Measurements from ENCODE around the gene NACC2. TPM values are rescaled to one million over a fixed set of nuclear protein-coding genes. Genes with fewer than 3 reads are reported as not detected.

Gene NACC2
- total RNA-seq, 4 donors from 2014 or later, result 18.4 to 33.6 (median 22.4) TPM

- TF ChIP-seq CTCF (IDR thresholded peaks at IDR 0.05) (no peak), POLR2A (IDR thresholded peaks at IDR 0.05) (no peak)
- no peak for DNase-seq
- Histone ChIP-seq H3K27ac (no peak overlapping the region), H3K4me1 (peaks cover 8 to 10% of the 10 kb centered on the region in 2 donors), H3K36me3 (peaks cover 0 to 7% of the 10 kb centered on the region in 2 donors), H3K27me3 (no peaks in the 10 kb centered on the region), H3K9me3 (no peaks in the 10 kb centered on the region), H3K4me3 (replicated peaks in 1 of 3) (no peak overlapping the region)
- intact Hi-C loops (cut with DNase I), result no loop called here
- 94% methylated on average over 12 of the region's 12 CpGs for WGBS, 2 donors
Observed at GRCh38 chr9:135958485-135958884, 136.6 kb downstream of the NACC2 start.

- Histone ChIP-seq H3K36me3 (peaks cover 10 to 18% of the 10 kb centered on the region in 2 donors), H3K27me3 (no peaks in the 10 kb centered on the region), H3K4me3 (replicated peaks in 1 of 3) (no peak overlapping the region), H3K27ac (no peak overlapping the region), H3K9me3 (no peaks in the 10 kb centered on the region), H3K4me1 (peaks cover 8 to 10% of the 10 kb centered on the region in 2 donors)
- TF ChIP-seq CTCF (IDR thresholded peaks at IDR 0.05) (no peak), POLR2A (IDR thresholded peaks at IDR 0.05) (no peak)
- intact Hi-C loops (cut with DNase I), result no loop called here
- DNase-seq, result no peak
- 93% methylated on average over 9 of the region's 9 CpGs for WGBS, 2 donors
Observed at GRCh38 chr9:135957431-135957830, 137.7 kb downstream of the NACC2 start.

GRCh38 chr9:135956802-135957174 lies 138.3 kb downstream of the NACC2 start:
- 55 to 78% methylated on average over 8 of the region's 8 CpGs for WGBS, 2 donors

More at GRCh38 chr9:135956802-135957174, 138.3 kb downstream of the NACC2 start:
- Histone ChIP-seq H3K4me1 (peaks cover 8 to 10% of the 10 kb centered on the region in 2 donors), H3K36me3 (peaks cover 17 to 24% of the 10 kb centered on the region in 2 donors), H3K9me3 (no peaks in the 10 kb centered on the region), H3K4me3 (replicated peaks in 1 of 3) (no peak overlapping the region), H3K27me3 (no peaks in the 10 kb centered on the region), H3K27ac (no peak overlapping the region)
- no peak for DNase-seq
- no peak for TF ChIP-seq CTCF (IDR thresholded peaks at IDR 0.05)
- no peak for TF ChIP-seq POLR2A (IDR thresholded peaks at IDR 0.05)
- intact Hi-C loops (cut with DNase I), result no loop called here

Other genes with a start within 250 kb of the NACC2 start
- gene CAMSAP1, start 187.7 kb downstream of the NACC2 start, total RNA-seq, result 10 to 100 TPM; 11.8 to 23.4 (median 19.9) TPM
- 10 to 100 TPM; 37.9 to 56.2 (median 44.2) TPM for gene UBAC1, start 133.9 kb downstream of the NACC2 start, total RNA-seq
- gene TMEM250, start 23.6 kb upstream of the NACC2 start, total RNA-seq, result 10 to 100 TPM; 23.5 to 35.3 (median 25.6) TPM
- not detected for gene LHX3, start 109.8 kb upstream of the NACC2 start, total RNA-seq
- 10 to 100 TPM in 3 of 4 donors, 1 to 10 TPM in 1; 8.9 to 19.1 (median 11.2) TPM for gene QSOX2, start 150.5 kb upstream of the NACC2 start, total RNA-seq
- gene CCDC187, start 208.8 kb upstream of the NACC2 start, total RNA-seq, result 1 to 10 TPM; 5.2 to 9.1 (median 6.2) TPM
- 10 to 100 TPM in 3 of 4 donors, 1 to 10 TPM in 1; 5.9 to 18.1 (median 12.2) TPM for gene GPSM1, start 232.2 kb upstream of the NACC2 start, total RNA-seq